Fibroblast of lung (primary cell): ENCODE data around the gene STX1A.

Experiments used
- CTCF ChIP-seq, 2 donors: IDR thresholded peaks in 1 of 2; conservative IDR thresholded peaks in 1 of 2; 1 replicate in 1 of 2; 2 replicates in 1 of 2; pipeline ENCODE4 v1.5.1; 2011 to 2012; ENCODE audit warnings: low read length in 2 of 2, control low read depth in 1 of 2, inconsistent platforms in 1 of 2, low read depth in 1 of 2, mild to moderate bottlenecking in 1 of 2
- EZH2 ChIP-seq: IDR thresholded peaks from 2 replicates; pipeline ENCODE4 v1.5.1; 2012; ENCODE audit warnings: low read length, control low read depth, mild to moderate bottlenecking; ENCODE audit errors: missing control alignments

GRCh38 chr7:73749931-73750776 lies 30.7 kb upstream of the STX1A start:
- TF ChIP-seq CTCF (conservative IDR thresholded peaks at IDR 0.05 in 1 of 2, IDR thresholded peaks at IDR 0.05 in 1 of 2; ENCODE audit: low read depth in 1 of 2, low read length in 2 of 2), result no peak
- no peak for TF ChIP-seq EZH2
